ENCODE results near the gene SLC6A1.
A peak's percentile ranks its signal among the peaks of the same experiment; 100 is the strongest.

The SLC6A1 gene

GRCh38 chr3:10992017-10992942, at the start of gene SLC6A1:
Gene SLC6A1, plus strand, starts transcription at chr3:10992748. Its CDS starts 24,464 bp downstream, at chr3:11017212.
- no peak for DNase-seq

- no peak for DNase-seq
These were observed 47.7 kb upstream of the SLC6A1 start for GRCh38 chr3:10944866-10945265.

GRCh38 chr3:10945683-10946287, 46.8 kb upstream of the SLC6A1 start:
- peak; percentile 20 for DNase-seq

- no peak for DNase-seq
These were observed 46.0 kb upstream of the SLC6A1 start for GRCh38 chr3:10946526-10946925.

GRCh38 chr3:10948326-10948725, 44.2 kb upstream of the SLC6A1 start:
- DNase-seq = no peak

- DNase-seq = no peak
These were observed 43.4 kb upstream of the SLC6A1 start for GRCh38 chr3:10949197-10949596.

GRCh38 chr3:10950476-10951294, 41.9 kb upstream of the SLC6A1 start:
- DNase-seq = no peak

- no peak for DNase-seq
These were observed 41.1 kb upstream of the SLC6A1 start for GRCh38 chr3:10951295-10951926.

- DNase-seq = no peak
These were observed 40.0 kb upstream of the SLC6A1 start for GRCh38 chr3:10952525-10952924.

GRCh38 chr3:10954740-10955139, 37.8 kb upstream of the SLC6A1 start:
- no peak for DNase-seq

GRCh38 chr3:10955711-10956453, 36.7 kb upstream of the SLC6A1 start:
- DNase-seq = no peak

- no peak for DNase-seq
These were observed 36.0 kb upstream of the SLC6A1 start for GRCh38 chr3:10956531-10956930.

GRCh38 chr3:10956986-10957385, 35.6 kb upstream of the SLC6A1 start:
- no peak for DNase-seq

- no peak for DNase-seq
These were observed 34.4 kb upstream of the SLC6A1 start for GRCh38 chr3:10957976-10958749.

GRCh38 chr3:10960255-10960654, 32.3 kb upstream of the SLC6A1 start:
- DNase-seq = no peak

- DNase-seq = no peak
These were observed 30.6 kb upstream of the SLC6A1 start for GRCh38 chr3:10961921-10962320.

- DNase-seq = no peak
These were observed 30.0 kb upstream of the SLC6A1 start for GRCh38 chr3:10962481-10963036.

GRCh38 chr3:10964537-10965167, 27.9 kb upstream of the SLC6A1 start:
- DNase-seq = no peak

- DNase-seq = no peak
These were observed 24.1 kb upstream of the SLC6A1 start for GRCh38 chr3:10968401-10968800.

GRCh38 chr3:10970306-10970960, 22.1 kb upstream of the SLC6A1 start:
- DNase-seq = no peak

All from CD4-positive, alpha-beta T cell treated with Interleukin-21 for 1 hour (primary cell).